GM15510 (cell line): ENCODE measurements around the gene FGF13.

Experiments
- POLR2A ChIP-seq: IDR thresholded peaks from 3 replicates; pipeline ENCODE4 v1.6.1; 2011; ENCODE audit warnings: borderline replicate concordance; ENCODE audit not compliant: insufficient read length; ENCODE audit errors: extremely low read depth

The FGF13 gene

DNA sequence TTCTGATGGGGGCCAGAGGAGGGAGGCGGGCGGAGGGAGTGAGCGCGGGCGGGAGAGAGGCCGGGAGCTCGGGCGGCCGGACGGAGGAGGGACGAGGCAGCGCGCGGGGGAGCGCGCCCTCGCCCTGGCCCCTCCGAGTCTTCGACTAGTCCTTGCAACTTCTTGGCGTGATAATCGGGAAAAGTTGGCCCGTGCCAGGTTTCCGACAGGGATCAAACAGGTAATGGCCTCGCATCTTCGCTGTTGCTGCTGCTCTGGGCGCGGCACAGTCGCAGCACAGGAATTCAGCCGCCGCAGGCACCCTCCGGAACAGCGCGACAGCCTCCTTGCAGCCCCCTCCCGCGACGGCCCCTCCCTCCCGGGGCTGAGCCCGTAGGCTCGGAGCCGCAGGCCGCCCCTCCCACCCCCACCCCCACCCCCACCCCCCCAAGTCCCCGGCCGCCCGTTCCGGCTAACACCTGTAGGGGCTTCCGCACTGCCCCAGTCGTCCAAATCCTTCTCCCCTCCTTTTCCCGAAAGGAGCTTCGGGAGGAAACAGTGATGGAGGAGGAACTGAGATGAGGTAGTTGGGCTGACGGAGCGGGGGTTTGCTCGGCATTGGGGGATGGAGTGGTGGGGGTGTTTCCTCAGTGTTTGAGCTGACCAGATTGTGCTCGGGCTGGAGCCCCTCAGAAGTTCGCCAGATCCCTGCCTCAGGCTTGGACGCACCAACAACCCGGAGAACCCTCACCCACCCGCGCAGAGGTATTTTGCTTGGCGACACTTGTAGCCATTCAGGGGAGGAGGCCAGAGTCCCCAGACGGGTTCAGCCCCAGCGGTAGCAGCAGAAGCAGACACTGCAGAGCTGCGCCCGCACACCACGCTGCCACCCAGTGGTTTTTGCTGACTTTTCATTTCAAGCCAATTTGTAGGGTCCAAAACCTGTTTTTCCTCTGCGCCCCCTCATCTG, at the start of gene FGF13:
FGF13 (minus strand) TSS at position 319 of the 949 bp plus-strand sequence. CDS start 714 bp downstream, outside the sequence.
- TF ChIP-seq POLR2A: no peak

DNA sequence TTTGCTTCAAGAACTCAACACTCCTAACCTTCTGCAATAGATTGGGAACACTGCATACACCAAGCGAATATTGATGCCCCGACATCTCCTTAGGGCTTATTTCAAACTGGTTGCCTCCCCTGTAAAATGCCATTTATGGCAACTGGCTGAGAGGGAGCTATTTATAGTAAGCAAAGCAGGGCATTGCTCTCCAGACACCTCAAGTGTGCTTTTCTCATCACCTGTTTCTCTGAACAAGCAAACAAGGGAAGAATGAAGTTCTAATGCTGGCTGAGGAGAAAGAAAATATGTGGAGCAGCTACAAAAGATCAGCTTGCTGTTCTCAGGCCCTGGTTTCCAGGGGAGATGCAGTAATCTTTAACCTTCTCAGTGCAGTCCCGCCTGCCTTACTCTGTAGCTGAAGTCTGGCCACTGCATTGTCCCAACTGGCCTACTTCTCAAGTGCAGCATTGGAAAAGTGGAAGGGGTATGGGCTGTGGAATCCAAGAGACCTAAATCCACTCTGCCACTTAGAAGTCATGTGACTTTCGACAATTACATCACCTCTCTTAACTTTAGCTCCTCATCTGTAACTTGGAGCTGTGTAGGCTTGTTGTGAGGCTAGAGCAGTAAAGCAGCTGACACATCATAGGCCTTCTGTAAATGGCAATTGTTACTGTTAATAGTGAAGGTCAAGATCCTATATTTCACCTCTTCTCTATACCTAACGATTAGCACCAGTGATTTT, 47.9 kb upstream of the FGF13 start:
- TF ChIP-seq POLR2A: no peak

GRCh38 chrX:138756234-138756633, 44.7 kb upstream of the FGF13 start:
- no peak for TF ChIP-seq POLR2A

GRCh38 chrX:138754861-138755260, 43.3 kb upstream of the FGF13 start:
- no peak for TF ChIP-seq POLR2A

DNA sequence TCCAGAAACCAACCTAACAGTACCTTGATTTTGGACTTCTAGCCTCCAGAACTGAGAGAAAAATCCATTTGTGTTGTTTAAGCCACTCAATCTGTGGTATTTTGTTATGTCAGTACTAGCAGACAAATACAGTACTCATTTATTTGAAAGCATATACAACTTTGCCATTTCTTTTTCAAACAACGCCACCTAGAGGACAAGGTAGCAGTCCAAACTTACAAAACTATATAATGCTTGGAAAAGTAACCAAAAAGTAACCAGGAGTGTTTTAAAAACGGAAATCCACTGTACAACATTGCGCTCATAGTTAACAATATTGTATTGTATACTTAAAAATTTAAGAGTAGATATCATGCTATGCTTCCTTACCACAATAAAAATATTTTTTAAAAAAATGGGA, 37.0 kb upstream of the FGF13 start:
- no peak for TF ChIP-seq POLR2A

DNA sequence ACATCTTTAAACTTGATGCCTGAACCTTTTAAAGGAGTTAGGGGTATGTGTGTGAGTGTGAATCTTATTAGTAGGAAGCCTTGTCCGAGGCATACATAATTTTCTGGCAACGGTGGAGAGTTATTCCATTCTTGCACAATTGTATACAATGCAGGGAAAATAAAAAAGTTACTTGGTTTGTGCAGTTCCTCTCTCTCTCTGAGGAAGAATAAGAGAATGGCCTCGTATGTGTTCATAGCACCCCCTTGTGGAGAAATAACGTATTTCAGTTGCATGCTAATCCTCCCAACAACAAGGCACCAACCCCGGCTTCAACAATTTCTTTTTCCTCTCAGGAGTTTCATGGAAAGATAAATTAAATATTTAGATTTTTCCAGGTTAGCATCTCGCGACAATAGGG, 33.7 kb upstream of the FGF13 start:
- no peak for TF ChIP-seq POLR2A

- TF ChIP-seq POLR2A: no peak
Measured at GRCh38 chrX:138742217-138742616, 30.7 kb upstream of the FGF13 start.

GRCh38 chrX:138740341-138740740, 28.8 kb upstream of the FGF13 start:
- TF ChIP-seq POLR2A: no peak

- no peak for TF ChIP-seq POLR2A
Measured at GRCh38 chrX:138723301-138723700, 11.8 kb upstream of the FGF13 start.

DNA sequence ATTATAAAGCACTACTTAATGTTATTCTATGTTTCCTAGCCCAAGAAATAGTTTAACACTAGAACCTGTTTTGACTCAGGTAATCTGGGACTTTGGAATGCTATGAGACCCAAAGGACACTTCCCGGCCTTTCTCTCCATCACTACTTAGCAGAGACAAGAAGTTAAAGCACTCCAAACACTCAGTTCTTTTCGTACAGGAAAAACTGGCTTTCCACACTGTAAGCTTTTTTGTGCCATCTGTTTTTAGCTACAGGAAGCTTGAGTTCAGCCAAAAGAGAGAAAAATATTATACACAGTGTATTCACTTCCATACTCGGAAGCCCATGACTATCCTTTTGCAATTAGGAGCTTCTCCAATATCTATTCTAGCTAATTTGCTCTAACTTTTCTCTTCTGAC, 7.9 kb upstream of the FGF13 start:
- TF ChIP-seq POLR2A: no peak

DNA sequence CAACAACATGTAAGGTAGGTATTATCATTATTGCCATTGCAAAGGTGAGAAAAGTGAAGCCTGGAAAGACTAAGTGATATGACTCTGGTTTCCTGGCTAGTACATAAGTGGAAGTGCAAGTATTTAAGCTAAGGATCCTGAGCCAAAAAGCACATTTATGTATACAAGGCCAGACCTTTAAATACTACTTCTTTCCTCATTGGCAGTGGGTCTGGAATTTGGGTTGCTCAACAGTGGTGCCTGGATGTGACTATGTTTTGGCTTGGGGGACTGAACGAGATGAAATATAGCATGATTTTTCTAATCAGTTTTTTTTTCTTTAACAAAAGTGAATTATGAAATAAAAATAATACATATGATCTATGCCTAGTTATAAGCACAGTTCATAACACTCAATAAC, 7.4 kb upstream of the FGF13 start:
- TF ChIP-seq POLR2A: no peak

GRCh38 chrX:138710866-138711341, 613 bp downstream of the FGF13 start:
- TF ChIP-seq POLR2A: no peak

GRCh38 chrX:138709886-138710791, 1.4 kb downstream of the FGF13 start:
- TF ChIP-seq POLR2A: no peak

DNA sequence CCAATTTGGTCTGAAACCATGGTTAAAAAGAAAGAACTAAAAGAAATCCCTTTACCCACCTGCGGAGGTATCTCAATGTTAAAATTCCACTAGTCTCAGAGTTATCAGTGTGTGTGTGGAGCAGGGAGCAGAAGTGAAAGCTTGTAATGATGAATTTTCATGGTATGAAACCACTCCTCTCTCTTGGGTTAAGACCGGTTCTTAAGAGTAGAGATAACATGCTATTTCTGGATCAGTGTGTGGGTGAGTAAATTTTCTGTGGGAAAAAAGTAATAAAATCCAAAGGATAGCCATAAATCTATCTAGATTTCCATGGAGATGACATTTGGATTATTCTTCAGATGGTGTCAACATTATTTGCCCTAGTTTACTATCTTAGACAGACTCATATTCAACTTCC, 3.2 kb downstream of the FGF13 start:
- no peak for TF ChIP-seq POLR2A
